Smooth muscle cell of the brain vasculature (primary cell): ENCODE results near the gene MYB.

Experiments
- DNase-seq: peaks from one replicate; pipeline ENCODE4 v3.0.0-alpha.2; 2012; ENCODE audit warnings: low read depth, low spot score

Gene MYB

GRCh38 chr6:135188718-135189117 is 7.6 kb downstream of the MYB start:
- no peak for DNase-seq

DNA sequence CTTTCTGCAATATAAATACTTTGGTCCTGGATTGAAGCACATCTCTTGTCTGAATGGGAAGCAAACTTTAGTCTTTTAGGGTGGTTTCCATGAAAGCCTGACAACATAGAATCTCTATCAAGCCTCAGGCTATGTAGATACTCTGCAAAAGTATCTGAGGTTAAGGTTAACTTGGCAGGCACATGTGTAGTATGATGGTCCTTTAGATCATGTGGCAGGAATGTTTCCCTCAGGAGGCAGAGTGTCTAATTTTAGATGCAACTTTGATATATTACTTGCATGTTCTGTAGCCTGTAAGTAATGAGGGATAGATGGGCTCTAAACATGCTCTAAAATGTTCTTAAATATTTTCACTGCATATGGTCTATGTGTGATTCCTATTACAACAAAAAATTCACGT is 8.2 kb downstream of the MYB start:
- no peak for DNase-seq

GRCh38 chr6:135191508-135192255 is 10.6 kb downstream of the MYB start:
- DNase-seq: no peak

DNA sequence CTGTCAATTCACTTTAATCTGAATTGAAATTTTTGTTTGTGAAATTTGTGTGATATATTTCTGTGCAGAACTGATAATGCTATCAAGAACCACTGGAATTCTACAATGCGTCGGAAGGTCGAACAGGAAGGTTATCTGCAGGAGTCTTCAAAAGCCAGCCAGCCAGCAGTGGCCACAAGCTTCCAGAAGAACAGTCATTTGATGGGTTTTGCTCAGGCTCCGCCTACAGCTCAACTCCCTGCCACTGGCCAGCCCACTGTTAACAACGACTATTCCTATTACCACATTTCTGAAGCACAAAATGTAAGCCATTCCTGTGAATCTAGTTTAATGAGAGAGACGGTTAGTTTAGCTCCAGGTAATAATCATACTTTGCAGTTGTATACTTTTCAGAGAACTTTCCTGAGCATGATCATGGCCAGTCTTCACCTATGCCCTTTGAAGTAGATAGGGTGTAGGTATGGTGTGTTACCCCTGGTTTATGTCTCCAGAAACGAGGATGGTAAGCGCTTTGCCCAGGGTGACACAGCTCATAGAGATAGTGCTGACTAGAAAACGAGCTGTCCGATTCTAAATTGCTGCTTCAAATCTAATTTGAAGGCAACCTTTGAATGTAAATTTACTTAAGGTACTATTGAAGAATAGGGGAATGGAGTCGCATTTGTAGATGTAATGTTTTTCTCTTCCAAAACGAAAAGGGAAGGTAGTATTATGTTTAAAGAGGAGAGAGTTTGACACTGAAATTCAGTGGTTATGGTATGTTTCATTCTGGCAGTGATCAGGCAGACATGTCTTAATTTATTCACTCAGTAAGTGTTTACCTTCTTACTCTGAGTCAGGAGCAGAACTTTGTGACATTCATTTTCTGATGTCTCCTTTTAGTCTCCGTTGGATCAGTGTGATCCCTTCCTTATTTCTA is 11.4 kb downstream of the MYB start:
- DNase-seq: no peak

- DNase-seq: no peak
Measured at GRCh38 chr6:135193221-135193620, 12.1 kb downstream of the MYB start.

- DNase-seq: no peak
Measured at GRCh38 chr6:135195041-135195440, 13.9 kb downstream of the MYB start.

DNA sequence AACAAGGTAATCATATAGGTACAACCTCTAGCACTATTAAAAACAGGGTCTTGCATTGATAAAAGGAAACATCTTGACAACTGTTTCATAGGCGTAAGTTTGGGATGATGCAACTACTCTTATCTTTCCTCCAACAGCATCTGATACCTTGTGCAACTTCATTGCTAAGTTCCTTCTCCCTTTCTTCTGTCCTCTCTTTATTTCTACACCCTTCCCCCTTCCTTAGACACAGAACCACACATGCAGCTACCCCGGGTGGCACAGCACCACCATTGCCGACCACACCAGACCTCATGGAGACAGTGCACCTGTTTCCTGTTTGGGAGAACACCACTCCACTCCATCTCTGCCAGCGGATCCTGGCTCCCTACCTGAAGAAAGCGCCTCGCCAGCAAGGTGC is 14.4 kb downstream of the MYB start:
- DNase-seq: no peak

DNA sequence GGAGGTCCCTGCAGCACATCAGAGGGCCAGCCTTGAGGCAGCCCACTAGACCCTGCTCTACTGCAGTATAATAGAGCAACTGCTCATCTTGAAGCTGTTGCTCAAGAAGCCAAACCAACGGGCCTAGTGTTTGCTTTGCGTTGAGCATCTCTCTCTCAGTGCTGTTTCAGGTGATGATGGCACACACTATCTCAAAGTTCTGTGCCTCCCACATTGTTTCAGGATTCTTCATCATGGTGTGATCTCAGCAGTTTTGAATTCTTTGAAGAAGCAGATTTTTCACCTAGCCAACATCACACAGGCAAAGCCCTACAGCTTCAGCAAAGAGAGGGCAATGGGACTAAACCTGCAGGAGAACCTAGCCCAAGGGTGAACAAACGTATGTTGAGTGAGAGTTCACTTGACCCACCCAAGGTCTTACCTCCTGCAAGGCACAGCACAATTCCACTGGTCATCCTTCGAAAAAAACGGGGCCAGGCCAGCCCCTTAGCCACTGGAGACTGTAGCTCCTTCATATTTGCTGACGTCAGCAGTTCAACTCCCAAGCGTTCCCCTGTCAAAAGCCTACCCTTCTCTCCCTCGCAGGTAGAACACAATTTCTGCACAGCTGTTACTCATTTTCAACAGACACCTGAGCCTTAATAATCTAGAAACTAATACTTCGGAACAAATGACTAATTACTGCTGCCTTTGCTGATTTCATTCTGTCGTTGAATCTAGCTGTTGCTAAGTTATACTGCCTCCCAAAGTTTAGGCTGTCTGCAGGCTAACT is 15.8 kb downstream of the MYB start:
- no peak for DNase-seq

- no peak for DNase-seq
Measured at GRCh38 chr6:135202836-135203235, 21.7 kb downstream of the MYB start.

GRCh38 chr6:135204951-135205350 is 23.8 kb downstream of the MYB start:
- no peak for DNase-seq

DNA sequence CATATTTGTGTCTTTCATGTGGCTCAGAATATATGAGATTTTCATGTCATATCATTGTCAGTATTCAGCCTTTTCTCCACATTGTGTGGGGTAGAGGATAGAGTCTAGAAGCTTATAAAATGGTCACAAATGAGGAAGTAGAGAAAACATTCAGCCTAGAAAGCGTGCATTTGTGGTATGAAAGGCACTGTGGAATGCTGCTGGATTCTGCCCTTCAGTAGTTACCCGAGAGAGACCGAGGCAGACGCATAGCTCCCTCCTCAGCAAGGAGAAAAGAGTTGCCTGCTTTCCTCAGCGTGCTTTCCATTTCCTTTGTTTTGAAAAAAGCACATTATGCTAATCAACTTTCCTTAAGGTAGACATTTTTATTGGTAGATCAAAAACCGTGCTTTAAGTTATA is 28.7 kb downstream of the MYB start:
- no peak for DNase-seq

DNA sequence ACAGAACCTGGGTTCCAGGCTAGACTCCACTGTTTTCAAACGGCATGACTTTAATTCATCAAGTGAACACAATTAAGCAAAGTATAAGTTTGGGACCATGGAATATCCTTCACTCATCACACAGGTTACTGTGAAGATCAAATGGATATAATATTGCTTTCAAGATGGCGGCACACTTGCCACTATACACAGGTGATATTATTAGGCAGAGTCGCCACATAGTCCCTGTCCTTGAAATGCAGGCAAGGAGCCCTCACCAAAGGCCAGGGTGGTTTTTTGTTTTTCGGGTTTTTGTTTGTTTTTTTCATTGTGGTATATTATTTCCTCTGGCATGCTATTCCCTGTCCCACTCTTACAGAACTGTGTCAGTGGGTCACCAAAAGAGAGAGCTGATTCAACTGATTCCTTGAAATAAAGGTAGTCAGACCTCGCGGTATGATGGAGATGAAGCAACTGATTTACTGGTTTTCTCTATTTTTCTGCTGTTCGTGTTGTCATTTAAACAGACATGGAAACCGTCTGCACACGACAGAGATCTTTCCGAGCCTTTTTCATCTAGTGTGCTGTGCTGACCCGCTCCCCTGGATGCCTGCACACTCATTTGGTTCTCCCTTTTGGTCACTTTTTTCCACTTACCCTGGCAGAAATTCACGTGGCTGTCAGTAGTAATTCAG is 29.7 kb downstream of the MYB start:
- DNase-seq: no peak

DNA sequence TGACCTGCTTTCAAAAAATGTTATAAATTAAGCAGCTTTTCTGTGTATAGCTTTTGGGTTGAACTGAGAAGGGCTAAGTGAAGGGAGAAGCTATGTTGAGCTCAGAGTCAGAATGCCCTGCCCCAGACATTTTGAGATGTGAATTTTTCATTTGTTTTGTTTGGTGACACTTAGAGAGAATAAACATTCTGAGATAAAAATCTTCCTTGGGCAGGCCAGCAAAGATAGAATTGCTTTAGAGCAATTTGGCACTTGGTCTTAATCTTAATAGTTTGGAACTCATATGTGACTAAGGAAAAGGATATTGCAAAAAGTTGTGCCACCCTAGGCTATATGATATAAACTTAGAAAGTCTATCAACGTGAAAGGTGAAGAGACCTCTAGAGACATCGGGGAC is 30.2 kb downstream of the MYB start:
- DNase-seq: no peak

- no peak for DNase-seq
Measured at GRCh38 chr6:135212020-135212806, 31.1 kb downstream of the MYB start.

- no peak for DNase-seq
Measured at GRCh38 chr6:135212935-135213334, 31.8 kb downstream of the MYB start.

GRCh38 chr6:135213616-135214015 is 32.5 kb downstream of the MYB start:
- DNase-seq: no peak

GRCh38 chr6:135215160-135215559 is 34.1 kb downstream of the MYB start:
- DNase-seq: no peak

DNA sequence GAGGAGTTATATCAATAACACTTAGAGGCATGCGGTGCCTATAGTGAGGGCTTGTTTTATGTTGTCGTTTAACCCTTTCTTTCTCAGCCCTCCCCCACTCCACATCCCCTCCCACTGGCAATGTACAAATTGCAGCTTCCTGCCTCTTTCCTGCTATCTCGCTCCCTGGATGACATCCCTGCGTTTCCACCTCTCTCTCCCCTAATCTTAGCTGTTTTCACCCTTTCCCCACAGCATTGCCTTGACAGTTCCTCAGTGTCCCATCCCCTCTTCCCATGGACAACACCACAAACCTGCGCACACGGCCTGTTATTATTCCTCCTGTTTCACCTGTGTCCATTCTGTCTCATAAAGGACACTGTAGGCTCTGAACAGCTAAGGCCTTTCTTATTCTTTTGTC is 34.5 kb downstream of the MYB start:
- no peak for DNase-seq

- DNase-seq: no peak
Measured at GRCh38 chr6:135217663-135218062, 36.6 kb downstream of the MYB start.

- no peak for DNase-seq
Measured at GRCh38 chr6:135219346-135219745, 38.2 kb downstream of the MYB start.

- no peak for DNase-seq
Measured at GRCh38 chr6:135221042-135221441, 39.9 kb downstream of the MYB start.
